Thyroid gland (tissue), 4 donors: ENCODE measurements around the gene ARPP21.
"Not testable (repeated sequence)": the region's sequence is repeated elsewhere in the genome, so short reads cannot be mapped to it uniquely, and the experiment has no call there.

Experiments used
- CTCF ChIP-seq, 6 experiments: fragments of 200-600 bp in 3 of 6; fragments of 450-650 bp in 3 of 6; sonication (generic) in 3 of 6; IDR thresholded peaks; one replicate each; pipeline ENCODE4 v1.5.1; 2016 to 2019; ENCODE audit warnings: antibody characterized with exemption in 6 of 6, mild to moderate bottlenecking in 2 of 6, inconsistent platforms in 1 of 6, moderate library complexity in 1 of 6
- POLR2A ChIP-seq, 2 donors: fragments of 450-650 bp; IDR thresholded peaks; one replicate each; pipeline ENCODE4 v1.6.1; 2017; ENCODE audit warnings: antibody characterized with exemption in 2 of 2, mild to moderate bottlenecking in 2 of 2, moderate library complexity in 1 of 2

DNA sequence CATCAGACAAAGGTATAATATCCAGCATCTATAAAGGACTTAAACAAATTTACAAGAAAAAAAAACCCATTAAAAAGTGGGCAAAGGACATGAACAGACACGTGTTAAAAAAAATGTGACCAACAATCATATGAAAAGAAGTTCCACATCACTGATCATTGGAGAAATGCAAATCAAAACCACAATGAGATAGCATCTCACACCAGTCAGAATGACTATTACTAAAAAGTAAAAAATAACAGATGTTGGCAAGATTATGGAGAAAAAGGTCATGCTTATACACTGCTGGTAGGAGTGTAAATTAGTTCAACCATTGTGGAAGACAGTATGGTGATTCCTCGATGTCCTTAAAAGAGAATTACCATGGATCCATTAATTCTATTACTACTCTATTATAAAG lies 19.1 kb upstream of the ARPP21 start:
- TF ChIP-seq CTCF, POLR2A (IDR thresholded peaks at IDR 0.05): not testable (repeated sequence)
